Measurements from ENCODE around the gene LMOD1. TPM values are rescaled to one million over a fixed set of nuclear protein-coding genes. Genes with fewer than 3 reads are reported as not detected.

LMOD1 gene
- total RNA-seq, 6 experiments from 2014 or later: 19.0 to 37.4 (median 36.5) TPM

DNA sequence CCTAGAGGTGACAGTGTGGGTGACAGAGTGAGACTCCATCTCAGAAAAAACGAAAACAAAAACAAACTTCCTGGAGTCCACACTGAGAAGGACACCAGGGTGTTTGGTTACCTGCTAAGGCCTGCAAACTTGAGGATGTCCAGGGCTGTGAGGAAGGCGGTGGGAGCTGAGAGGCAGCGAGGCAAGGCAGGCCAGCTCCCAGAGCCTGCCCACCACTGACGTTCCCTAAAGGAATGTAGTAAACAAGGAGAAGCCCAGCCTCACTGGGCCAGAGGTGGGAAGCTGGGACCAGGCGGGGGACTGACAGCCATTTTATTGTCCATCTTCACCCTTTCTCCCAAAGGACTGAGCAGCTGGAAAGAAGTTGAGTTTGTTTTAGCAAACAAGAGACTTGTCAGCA lies 33.5 kb downstream of the LMOD1 start:
- H3K4me3 Mint-ChIP-seq: no peak overlapping the region
- no peak overlapping the region for H3K27ac Mint-ChIP-seq
- peaks cover 16% of the 10 kb centered on the region; the same call in 1 of the 2 replicates for H3K36me3 Mint-ChIP-seq (ENCODE audit: low read depth)
- no peak for TF ChIP-seq CTCF (IDR thresholded peaks at IDR 0.05)
- peaks cover 6% of the 10 kb centered on the region; the same call in 1 of the 2 replicates for H3K27me3 Mint-ChIP-seq (ENCODE audit: insufficient read depth)
- DNase-seq: no peak
- no peaks in the 10 kb centered on the region for H3K9me3 Mint-ChIP-seq
- peaks cover 38% of the 10 kb centered on the region for H3K4me1 Mint-ChIP-seq (ENCODE audit: low read depth)

GRCh38 chr1:201911826-201912571 lies 34.3 kb downstream of the LMOD1 start:
- Mint-ChIP-seq H3K9me3 (no peaks in the 10 kb centered on the region), H3K4me1 (ENCODE audit: low read depth) (peaks cover 29% of the 10 kb centered on the region), H3K36me3 (ENCODE audit: low read depth) (peaks cover 16% of the 10 kb centered on the region; the same call in 1 of the 2 replicates), H3K27me3 (ENCODE audit: insufficient read depth) (peaks cover 6% of the 10 kb centered on the region; the same call in 1 of the 2 replicates), H3K4me3 (no peak overlapping the region), H3K27ac (no peak overlapping the region)
- no peak for DNase-seq
- TF ChIP-seq CTCF (IDR thresholded peaks at IDR 0.05): no peak

DNA sequence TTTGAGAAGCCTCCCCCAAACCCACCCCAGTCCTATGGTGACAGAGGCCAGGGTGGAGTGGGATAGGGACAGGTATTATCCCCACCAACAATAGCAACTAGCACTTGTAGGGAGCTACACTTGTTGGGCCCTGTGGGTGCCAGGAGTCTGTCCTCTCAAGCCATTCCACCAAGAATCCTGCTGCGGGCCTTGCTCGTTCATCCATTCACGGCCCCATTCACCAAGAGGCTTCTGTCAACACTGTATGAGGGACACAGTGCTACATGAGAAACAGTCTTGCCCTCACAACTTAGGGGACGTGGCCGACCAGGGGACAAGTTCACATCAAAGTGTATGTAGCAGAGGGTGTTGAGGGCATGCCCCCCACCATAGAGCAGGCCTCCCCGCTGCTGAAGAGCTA lies 38.7 kb downstream of the LMOD1 start:
- no peak for TF ChIP-seq CTCF (IDR thresholded peaks at IDR 0.05)
- DNase-seq: no peak
- peaks cover 2% of the 10 kb centered on the region; the same call in 1 of the 2 replicates for H3K27me3 Mint-ChIP-seq (ENCODE audit: insufficient read depth)
- no peak overlapping the region for H3K4me3 Mint-ChIP-seq
- H3K27ac Mint-ChIP-seq: no peak overlapping the region
- H3K36me3 Mint-ChIP-seq (ENCODE audit: low read depth): peaks cover 9% of the 10 kb centered on the region
- peaks cover 37% of the 10 kb centered on the region for H3K4me1 Mint-ChIP-seq (ENCODE audit: low read depth)
- no peaks in the 10 kb centered on the region for H3K9me3 Mint-ChIP-seq

- peak overlapping the region; percentile 89; the same call in 1 of the 2 replicates for H3K27ac Mint-ChIP-seq
- H3K27me3 Mint-ChIP-seq (ENCODE audit: insufficient read depth): peaks cover 2% of the 10 kb centered on the region; the same call in 1 of the 2 replicates
- no peak for DNase-seq
- no peak overlapping the region for H3K4me3 Mint-ChIP-seq
- no peak for TF ChIP-seq CTCF (IDR thresholded peaks at IDR 0.05)
- H3K36me3 Mint-ChIP-seq (ENCODE audit: low read depth): peaks cover 16% of the 10 kb centered on the region
- peaks cover 45% of the 10 kb centered on the region for H3K4me1 Mint-ChIP-seq (ENCODE audit: low read depth)
- no peaks in the 10 kb centered on the region for H3K9me3 Mint-ChIP-seq
Observed at GRCh38 chr1:201906336-201906735, 40.0 kb downstream of the LMOD1 start.

DNA sequence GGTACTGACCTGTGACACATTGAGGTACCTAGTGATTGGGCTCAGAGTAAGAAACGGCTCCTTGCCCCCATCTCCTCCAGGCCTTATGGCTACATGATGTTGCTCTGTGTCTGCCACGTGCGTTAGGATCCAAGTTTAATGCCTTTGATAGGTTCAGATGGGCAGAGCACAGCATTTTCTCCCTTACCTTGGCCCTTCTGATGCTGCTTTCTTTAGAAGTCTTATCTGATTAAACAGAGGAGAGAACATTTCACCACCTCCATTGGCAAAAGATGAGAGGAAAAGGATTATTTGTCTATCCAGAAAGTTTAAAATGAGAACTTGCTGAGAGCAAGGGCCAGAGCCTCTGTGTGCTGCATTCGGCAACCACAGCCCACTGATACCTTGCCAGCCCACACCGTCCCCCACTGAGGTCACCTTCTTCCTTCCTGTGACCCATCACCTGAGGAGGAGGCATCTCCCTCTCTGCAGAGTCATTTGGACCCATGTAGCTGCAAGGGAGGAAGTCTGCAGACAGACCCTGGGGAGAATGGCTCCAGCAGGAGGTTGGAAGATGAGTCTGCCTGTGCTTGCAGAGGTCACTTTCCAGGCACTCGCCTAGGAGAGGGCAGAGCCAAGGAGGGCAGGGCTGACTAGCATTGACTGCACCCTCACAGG lies 41.0 kb downstream of the LMOD1 start:
- no peak for DNase-seq
- Mint-ChIP-seq H3K4me1 (ENCODE audit: low read depth) (peaks cover 49% of the 10 kb centered on the region), H3K4me3 (peak overlapping the region; percentile 60; the same call in 1 of the 2 replicates), H3K9me3 (no peaks in the 10 kb centered on the region), H3K27me3 (ENCODE audit: insufficient read depth) (no peaks in the 10 kb centered on the region; the same call in 1 of the 2 replicates), H3K27ac (peak overlapping the region; percentile 89), H3K36me3 (ENCODE audit: low read depth) (peaks cover 20% of the 10 kb centered on the region)
- no peak for TF ChIP-seq CTCF (IDR thresholded peaks at IDR 0.05)
